ENCODE results near the gene AP3M1.

- TF ChIP-seq, protein P1, sequence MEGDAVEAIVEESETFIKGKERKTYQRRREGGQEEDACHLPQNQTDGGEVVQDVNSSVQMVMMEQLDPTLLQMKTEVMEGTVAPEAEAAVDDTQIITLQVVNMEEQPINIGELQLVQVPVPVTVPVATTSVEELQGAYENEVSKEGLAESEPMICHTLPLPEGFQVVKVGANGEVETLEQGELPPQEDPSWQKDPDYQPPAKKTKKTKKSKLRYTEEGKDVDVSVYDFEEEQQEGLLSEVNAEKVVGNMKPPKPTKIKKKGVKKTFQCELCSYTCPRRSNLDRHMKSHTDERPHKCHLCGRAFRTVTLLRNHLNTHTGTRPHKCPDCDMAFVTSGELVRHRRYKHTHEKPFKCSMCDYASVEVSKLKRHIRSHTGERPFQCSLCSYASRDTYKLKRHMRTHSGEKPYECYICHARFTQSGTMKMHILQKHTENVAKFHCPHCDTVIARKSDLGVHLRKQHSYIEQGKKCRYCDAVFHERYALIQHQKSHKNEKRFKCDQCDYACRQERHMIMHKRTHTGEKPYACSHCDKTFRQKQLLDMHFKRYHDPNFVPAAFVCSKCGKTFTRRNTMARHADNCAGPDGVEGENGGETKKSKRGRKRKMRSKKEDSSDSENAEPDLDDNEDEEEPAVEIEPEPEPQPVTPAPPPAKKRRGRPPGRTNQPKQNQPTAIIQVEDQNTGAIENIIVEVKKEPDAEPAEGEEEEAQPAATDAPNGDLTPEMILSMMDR (IDR thresholded peaks at IDR 0.05), result no peak
- TF ChIP-seq EP300 (IDR thresholded peaks at IDR 0.05) (no peak), POLR2A (IDR thresholded peaks at IDR 0.05) (no peak)
Observed at GRCh38 chr10:74114041-74114448, 36.6 kb downstream of the AP3M1 start.
